Activated CD8-positive, alpha-beta memory T cell treated with anti-CD3 and anti-CD28 coated beads, Interleukin-2, amount 50 U/mL, for 24 hours (primary cell): Measurements from ENCODE around the gene ACOT11.

ENCODE experiments used
- DNase-seq: peaks from one replicate; pipeline ENCODE4 v3.0.0-alpha.2; 2020; ENCODE audit errors: extremely low read depth

ACOT11 gene

DNA sequence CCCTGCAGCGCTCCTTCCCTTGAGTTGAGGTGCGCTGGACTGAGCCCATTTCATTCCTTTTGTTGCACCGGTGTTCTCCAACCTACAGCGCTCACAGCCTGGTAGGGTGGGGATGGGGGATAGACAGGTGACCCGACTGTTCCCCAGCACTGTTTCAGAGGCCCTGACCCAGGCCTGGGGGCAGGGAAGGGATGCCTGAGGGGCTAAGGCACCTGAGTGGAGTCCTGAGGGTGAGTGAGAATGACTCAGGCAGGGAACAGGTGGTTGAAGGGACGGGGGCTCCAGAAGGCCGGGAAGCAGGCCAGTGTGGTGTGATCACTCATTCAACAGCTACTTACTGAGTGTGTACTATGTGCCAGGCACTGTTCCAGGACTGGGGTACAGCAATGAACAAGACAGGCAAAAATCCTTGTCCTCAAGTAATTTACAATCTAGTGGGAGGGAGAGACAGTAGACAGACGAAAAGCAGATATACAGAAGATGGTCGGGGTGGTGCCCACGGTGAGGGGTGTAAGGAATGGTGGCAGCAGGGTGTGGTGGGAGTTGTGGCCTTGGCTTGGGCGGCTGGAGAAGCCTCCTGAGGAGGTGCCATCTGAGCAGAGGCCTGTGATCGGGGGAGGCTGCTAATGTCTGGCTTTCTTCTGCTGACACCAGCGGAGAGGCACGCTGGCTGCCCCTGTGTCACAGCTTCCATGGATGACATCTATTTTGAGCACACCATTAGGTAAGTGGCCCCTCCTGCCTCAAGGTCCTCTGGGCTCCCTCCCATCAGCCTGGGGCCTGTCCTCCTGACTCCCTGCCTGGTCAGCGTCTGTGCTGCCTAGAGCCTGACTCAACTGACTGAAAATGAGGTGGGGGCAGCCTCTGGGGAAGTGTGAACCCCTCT is 37.4 kb downstream of the ACOT11 start:
- DNase-seq = no peak

DNA sequence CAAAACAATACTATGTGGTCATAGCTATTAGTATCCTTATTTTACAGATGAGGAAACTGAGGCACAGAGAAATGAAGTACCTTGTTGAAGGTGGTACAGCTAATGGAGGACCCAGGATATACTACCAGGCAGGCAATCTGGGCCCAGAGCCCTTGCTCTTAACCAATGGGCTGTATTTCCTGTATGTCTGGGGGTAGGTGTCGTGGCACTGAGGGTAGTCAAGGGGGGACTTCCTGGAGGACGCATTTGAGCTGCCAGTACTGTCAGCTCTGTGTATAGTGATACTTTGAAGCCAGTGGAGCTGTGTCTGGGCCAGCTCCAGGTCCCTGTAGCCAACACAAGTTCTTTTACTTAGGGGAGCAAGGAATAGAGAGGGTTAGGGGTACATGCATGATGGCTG is 40.3 kb downstream of the ACOT11 start:
- DNase-seq = no peak

DNA sequence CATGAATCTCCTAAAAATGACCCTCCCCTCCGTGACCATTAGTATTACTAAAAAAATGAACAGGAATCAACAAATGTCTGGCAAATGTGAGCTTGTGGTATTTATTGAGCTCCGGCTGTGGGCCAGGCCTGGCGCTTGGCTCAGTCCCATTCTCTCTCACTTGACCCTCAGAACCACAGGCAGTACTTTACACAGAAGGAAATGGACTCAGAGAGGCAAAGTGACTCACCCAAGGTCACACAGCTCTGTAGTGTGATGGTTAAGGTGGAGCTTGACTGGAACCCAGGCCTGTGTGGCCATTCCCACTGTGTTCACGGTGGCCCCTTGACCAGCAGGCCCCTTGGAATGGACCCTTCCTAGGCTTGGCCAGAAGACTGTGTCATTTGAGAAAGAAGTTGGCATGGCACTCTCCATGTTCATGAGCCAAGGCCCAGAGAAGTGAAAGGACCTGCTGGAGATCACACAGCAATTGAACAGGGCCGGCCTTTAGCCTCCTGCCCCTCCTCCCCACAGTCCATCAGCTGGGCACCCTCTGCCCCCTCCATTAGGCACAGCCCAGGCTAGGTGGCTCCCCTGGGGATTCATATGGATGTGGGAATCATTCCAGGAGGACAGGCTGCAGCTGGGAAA is 43.2 kb downstream of the ACOT11 start:
- no peak for DNase-seq

DNA sequence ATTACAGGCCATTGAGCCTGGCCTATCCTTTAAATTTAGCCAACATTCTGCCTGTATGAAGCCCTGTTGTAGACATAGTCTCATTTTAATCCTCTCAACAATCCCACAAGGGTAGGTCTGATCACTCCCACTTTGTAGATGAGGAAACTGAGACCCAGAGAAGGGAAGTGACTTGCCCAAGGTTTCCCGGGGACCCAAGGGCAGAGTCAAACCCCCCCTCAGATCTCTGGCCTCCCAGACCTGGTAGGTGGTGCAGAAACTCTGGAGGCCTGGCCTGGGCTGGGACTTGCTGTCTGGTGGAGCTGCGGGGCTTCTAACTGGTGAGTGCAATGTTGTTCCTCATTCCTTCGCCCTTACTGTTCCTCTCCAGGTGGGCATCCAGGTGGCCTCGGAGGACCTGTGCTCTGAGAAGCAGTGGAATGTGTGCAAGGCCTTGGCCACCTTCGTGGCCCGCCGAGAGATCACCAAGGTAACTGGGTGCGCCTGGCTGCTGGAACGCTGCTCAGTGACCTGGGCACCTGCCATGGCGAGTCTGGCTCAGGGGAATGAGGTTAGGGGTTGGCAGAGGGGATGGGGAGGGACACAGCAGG is 45.6 kb downstream of the ACOT11 start:
- DNase-seq = no peak

DNA sequence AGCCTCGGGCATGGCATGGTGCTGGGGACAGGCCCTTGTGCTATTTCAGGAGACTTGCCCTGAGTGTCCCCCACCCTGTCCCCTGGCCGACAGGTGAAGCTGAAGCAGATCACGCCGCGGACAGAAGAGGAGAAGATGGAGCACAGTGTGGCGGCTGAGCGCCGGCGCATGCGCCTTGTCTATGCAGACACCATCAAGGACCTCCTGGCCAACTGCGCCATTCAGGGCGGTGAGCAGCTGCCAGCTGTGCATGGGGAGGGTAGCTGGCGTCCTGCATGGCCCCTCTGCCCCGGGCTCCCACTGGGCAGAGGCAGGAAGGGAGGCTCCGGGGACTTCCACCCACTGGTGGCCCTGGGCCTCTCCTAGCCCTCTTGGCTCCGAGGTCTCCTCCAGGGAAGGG is 46.4 kb downstream of the ACOT11 start:
- DNase-seq = no peak

DNA sequence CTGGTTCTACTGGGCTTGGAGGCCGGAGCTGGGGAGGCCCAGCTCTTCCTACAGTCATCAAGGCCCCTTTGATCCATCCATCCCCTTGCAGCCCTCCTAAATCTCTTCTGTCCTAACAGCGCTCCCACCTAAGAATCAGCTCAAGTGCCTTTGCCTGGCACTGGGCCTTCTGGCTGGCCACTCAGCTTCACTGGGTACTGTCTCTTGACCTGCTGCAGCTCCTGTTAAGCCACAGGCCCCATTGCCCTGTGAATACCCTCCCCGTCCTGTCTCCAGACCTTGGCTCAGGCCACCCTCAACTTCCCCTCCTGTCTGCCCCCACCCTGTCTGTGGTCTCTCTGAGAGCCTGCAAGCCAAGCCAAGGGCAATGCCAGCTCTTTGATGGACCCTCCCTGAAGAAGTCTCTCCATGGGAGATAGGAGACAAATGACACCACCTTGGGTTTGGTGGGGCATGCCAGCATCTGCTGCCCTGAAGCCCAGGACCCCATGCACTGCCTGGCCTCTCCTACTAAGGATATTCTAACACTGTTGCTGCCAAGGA is 48.0 kb downstream of the ACOT11 start:
- no peak for DNase-seq

DNA sequence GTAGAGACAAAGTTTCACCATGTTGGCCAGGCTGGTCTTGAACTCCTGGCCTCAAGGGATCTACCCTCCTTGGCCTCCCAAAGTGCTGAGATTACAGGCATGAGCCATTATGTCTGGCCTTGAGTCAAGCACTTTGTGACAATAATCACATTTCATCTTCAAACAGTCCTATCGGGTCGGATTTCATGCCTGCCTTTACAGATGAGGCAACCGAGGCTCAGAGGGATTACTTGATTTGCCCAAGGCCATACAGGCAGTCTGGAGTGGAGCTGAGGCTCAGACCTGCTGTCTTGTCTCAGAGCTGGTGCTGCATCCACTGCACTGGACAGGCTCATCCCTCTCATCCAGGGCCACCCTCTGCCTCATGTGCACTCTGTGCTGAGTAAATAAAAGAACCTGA is 48.7 kb downstream of the ACOT11 start:
- no peak for DNase-seq

DNA sequence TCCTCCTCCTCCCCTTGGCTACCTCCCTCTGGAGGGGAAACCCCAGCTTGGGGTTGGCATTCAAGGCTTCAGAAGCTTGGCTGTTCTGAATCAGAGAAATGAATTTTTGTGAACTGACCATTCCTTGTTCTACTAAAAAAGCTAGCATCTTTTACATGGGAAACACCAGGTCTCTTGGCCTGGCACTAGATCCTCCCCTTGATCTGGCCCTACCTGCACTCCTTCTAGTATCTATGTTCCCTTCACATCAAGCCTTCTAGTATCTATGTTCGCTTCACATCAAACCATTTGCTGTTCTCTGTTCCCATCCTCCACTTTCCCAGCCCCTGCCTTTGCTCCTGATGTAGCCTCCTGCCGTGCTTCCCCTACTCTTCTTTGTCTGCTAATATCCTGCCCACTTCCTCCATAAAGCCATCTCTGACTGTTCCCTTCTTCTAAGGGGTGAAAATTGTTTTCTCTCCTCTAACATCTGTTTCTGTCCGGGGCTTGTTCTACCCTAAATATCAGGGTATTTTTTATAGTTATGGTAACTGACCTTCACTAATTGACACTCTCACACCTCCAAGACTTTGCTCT is 49.5 kb downstream of the ACOT11 start:
- DNase-seq = no peak

DNA sequence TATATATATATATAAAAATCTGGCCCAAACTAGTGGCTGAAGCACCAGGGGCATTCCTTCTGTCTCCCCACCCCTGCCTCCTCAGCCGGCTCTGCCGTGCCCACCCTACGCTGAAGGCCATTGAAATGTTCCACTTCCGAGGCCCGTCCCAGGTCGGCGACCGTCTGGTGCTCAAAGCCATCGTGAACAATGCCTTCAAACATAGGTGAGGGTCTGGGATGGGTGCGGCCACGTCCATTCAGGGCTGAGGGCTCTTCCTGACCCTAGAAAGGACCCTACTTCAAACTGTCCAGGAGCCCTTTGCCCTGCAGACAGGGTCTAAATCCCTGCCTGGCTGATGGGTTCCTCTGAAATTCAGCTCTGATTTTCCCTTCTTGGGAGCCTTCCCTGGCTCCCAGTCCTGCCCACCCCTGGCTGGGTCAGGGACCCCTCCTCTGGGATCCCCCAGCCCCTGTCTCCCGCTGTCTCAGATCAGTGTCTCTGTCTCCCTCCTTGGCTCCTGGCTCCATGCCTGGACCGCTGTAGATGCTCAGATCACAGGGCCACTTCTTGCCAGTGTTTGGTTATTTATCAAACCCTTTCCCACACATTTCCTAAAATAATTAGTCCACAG is 51.3 kb downstream of the ACOT11 start:
- no peak for DNase-seq

DNA sequence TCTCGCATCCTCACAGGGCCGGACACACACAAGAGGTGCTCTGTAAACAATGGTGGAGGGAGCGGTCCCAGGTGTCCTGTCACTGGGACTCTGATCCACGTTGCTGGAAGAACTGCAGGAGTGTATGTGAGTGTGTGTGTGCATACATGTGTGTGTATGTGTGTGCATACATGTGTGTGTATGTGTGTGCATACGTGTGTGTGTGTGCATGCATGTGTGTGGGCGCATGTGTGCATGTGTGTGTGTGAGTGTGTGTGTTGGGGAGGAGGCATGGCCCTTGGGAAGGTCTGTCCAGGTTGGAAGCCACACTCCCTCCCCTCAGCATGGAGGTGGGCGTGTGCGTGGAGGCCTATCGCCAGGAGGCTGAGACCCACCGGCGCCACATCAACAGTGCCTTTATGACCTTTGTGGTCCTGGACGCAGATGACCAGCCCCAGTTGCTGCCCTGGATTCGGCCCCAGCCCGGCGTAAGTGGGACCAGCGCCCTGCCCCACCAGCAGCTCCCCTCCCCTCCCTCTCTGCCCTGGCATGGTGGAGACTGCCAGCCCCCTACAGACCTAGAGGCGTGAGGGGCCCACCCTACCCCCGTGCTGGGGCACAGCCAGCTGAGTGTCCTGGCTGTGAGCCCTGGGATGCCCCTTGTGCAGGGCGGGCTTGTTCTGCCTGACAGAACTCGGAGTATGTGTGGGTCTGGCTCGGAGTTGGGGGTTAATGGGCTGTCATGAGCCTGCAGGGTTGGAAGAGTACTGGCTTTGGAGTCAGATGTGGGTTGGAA is 53.1 kb downstream of the ACOT11 start:
- no peak for DNase-seq

DNA sequence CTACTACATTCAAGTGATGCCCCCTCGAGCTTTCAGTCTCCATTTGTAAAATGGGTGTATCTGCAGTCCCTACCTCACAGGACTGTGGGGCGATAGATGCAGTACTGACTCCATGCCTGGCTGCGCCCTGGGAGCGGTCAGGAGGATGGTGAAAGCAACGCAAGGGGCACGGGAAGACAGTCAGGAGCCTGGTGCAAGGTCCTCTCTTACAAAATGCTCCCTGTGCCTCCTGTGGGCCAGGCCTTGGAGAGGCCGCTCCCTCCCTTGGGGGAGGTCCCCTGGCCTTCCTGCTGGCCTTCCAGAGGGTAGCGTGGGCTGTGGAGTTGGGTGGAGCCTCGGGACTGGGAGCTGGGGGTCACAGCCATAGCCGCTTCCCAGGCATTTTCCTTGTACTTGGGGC is 53.7 kb downstream of the ACOT11 start:
- no peak for DNase-seq

DNA sequence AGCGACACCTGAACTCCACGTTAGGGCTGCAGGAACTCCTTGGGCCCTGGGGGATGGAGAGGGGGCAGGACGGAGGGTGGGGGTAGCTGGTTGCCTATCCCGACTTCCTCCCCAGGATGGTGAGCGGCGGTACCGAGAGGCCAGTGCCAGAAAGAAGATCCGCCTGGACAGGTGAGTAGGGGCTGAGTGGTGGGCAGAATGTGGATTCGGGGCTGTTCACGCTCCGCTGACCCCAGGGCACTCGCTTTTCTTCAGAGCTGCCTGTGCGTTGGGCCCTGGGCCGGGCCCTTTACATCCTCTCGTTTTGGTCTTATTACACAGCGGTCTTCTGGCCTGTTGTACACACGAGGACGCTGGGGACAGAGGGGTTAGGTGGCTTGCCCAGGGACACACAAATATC is 54.5 kb downstream of the ACOT11 start:
- DNase-seq = no peak

DNA sequence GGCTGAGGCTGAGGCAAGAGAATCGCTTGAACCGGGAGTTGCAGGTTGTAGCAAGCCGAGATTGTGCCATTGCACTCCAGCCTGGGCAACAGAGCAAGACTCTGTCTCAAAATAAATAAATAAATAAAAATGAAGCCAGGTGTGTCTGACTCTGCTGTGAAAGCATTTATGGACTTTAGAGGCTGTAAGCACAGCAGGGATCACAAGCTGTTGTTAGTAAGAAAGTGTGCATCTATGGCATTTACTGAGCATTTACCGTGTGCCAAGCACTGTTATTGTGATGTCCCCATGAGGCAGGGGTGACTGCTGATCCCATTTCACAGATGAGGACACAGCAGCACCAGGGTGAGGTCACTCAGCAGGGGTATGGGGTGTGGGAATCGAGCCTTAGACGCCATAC is 55.2 kb downstream of the ACOT11 start:
- no peak for DNase-seq

DNA sequence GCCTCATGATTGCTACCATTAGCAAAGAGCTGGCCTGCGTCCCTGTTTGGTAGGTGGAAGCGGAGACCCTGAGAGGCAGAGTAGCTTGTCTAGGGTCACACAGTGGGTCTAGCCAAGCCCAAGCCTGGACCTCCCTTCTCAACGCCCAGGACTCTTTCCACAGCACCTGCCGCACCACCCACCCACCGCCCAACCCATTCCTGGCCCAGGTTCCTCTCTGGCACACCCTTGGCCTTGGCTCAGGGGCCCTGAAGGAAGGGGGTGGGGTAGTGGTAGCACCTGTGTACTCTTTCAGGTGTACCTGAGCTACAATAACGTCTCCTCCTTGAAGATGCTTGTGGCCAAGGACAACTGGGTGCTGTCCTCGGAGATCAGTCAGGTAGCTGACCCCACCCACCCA is 56.0 kb downstream of the ACOT11 start:
- no peak for DNase-seq

DNA sequence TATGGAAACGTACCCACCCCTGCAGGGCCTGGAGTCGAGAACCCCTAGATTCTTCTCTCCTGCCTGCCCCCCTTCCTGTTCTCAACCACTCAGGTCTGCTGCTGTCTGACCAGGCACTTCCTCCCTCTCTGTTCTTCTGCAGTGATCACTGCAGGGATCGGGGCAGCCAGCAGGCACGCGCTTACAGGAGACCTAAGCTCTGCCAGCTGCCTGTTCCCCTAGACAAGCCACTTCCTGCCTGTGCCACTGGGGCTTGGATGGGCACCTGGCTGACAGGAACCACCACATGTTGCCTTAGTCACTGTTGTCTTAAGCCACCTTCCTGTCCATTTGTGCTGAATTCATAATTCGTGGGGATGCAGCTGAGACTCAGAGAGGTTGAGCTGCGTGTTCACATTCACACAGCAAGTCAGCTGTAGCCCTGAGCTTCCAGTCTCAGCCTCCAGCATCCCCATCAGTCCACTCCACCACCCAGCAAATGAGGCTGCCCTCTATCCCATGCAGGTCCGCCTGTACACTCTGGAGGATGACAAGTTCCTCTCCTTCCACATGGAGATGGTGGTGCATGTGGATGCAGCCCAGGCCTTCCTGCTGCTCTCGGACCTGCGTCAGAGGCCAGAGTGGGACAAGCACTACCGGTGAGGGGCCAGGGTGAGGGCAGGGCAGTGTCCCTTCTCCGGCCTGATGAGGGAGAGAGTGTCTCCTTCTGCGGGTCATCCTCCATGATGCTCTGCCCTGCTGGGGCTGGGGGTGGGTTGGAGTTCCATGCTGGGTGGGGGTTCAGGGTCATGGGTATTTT is 56.7 kb downstream of the ACOT11 start:
- DNase-seq = no peak

DNA sequence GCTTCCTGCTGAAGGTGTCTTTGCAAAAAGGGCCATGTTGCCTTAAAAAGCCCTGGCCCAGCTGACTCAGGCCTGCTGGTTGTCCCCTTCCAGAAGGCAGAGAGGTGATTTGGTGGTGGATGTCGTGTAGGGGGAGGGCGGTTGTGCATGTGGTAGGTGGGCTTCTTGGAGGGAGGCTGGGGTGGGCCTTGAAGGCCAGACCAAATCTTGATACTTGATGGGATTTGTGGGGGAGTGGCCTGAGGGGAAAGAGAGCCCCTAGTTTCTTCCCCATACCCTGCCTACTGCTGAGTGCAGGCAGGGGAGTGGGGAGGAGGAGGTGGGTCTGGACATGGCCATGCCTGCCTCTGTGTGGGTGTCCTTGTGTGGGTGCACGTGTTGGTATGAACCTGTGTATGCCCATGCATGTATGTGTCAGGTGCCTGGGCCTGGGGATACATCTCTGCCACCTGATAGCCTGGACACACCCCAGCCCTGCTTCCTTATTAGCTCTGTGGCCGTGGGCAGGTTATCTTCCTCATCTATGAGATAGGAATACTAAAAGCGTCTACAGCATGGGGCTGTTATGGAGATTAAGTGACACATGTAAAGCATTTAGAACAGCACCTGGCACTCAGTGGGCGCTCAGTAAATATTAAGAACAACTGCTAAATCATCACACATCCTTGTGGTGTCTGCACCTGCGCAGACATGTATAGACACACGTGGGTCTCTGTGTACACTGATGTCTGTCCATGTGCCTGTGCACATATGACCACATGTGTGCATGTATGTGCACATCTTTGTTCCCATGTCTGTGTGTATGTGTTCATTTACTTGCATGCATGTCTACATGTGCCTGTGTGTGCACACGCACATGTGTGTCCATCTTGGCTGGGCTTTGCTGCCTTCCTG is 58.3 kb downstream of the ACOT11 start:
- no peak for DNase-seq

DNA sequence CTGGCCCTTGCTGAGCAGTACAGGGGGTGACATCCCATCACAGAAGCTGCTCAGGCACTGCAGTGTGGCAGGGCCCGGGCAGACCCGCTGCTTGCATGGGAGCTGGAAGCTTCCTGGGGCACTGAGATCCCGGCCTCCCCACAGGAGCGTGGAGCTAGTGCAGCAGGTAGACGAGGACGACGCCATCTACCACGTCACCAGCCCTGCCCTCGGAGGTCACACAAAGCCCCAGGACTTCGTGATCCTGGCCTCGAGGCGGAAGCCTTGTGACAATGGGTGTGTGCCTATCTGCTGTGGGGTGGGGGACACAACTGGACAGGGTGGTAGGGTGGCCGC is 58.9 kb downstream of the ACOT11 start:
- DNase-seq = no peak

DNA sequence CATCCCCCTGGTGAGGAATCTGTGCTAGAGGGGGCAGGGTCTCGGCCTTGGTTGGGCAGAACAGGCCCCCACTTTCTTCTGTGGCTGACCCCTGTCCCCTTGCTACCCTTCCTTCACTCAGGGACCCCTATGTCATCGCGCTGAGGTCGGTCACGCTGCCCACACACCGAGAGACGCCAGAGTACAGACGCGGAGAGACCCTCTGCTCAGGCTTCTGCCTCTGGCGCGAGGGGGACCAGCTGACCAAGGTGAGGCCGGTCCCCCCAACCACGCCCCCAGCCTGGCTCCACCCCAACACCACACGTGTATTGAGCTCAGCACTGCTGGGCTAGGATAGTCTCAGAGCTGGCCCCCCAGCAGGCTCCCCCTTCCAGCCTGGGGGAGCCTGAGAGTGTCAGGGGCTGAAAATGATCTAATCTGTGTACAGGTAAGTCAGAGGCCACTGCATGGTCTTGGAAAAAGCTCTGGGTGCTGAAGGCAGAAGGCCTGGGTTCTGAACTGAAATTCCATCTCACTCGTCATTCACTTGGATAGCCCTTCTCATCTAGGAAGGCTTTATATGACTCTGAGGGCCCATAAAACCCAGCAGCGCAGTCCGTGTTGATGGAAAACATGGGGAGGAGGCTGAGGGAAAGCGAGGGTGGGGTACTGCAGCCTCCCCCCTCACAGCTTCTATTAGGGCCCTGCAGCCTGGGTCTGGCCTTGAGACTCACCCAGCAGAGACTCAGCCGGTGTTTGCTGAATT is 60.0 kb downstream of the ACOT11 start:
- no peak for DNase-seq
